Measurements from ENCODE around the gene QSOX2.

GRCh38 chr9:136279471-136279870 lies 33.9 kb upstream of the QSOX2 start:
- TF ChIP-seq POLR2A (IDR thresholded peaks at IDR 0.05; ENCODE audit: borderline replicate concordance, extremely low read depth, insufficient read depth, insufficient read length) (no peak), EZH2 (IDR thresholded peaks at IDR 0.05) (no peak), RAD21 (IDR thresholded peaks at IDR 0.05; ENCODE audit: low read depth) (no peak), CTCF (IDR thresholded peaks at IDR 0.05 in 2 of 3, conservative IDR thresholded peaks at IDR 0.05 in 1 of 3; ENCODE audit: borderline replicate concordance in 1 of 3, insufficient read depth in 1 of 3, low read depth in 2 of 3, low read length in 2 of 3) (no peak), POLR2AphosphoS5 (IDR thresholded peaks at IDR 0.05; ENCODE audit: low read depth, low read length) (no peak), REST (IDR thresholded peaks at IDR 0.05; ENCODE audit: low read depth) (no peak), FOSL1 (IDR thresholded peaks at IDR 0.05; ENCODE audit: low read depth) (no peak), SP1 (IDR thresholded peaks at IDR 0.05; ENCODE audit: low read depth) (no peak), EZH2phosphoT487 (IDR thresholded peaks at IDR 0.05; ENCODE audit: borderline replicate concordance) (no peak), CBX3 (IDR thresholded peaks at IDR 0.05; ENCODE audit: low read depth) (no peak), ZBTB33 (IDR thresholded peaks at IDR 0.05; ENCODE audit: extremely low read depth, insufficient replicate concordance, low read length) (no peak), MAX (IDR thresholded peaks at IDR 0.05) (no peak), EGR1 (IDR thresholded peaks at IDR 0.05; ENCODE audit: low read depth) (no peak), JUND (IDR thresholded peaks at IDR 0.05) (no peak)
